Activated naive CD4-positive, alpha-beta T cell treated with anti-CD3 and anti-CD28 coated beads for 36 hours (primary cell): ENCODE results near the gene BTBD2. TPM values are rescaled to one million over a fixed set of nuclear protein-coding genes. Genes with fewer than 3 reads are reported as not detected.
A peak's percentile ranks its signal among the peaks of the same experiment; 100 is the strongest.

Source experiments
- CTCF ChIA-PET: fragments of 350-600 bp; sonication (Branson Sonifier 250); formaldehyde crosslinking; loops from one replicate; lab custom pipeline; 2021; ENCODE audit warnings: antibody characterized with exemption; lab: Charles Lee
- DNase-seq: peaks from one replicate; pipeline ENCODE4 v3.0.0-alpha.2; 2020
- H3K27ac Mint-ChIP-seq: one replicate; pipeline ENCODE4 v1.8.0; 2021; ENCODE audit warnings: mild to moderate bottlenecking, mixed read lengths
- H3K27me3 Mint-ChIP-seq: one replicate; pipeline ENCODE4 v1.8.0; 2021; ENCODE audit warnings: low read depth, mixed read lengths
- H3K36me3 Mint-ChIP-seq: one replicate; pipeline ENCODE4 v1.8.0; 2021; ENCODE audit warnings: low read depth, mixed read lengths
- H3K4me1 Mint-ChIP-seq: one replicate; pipeline ENCODE4 v1.8.0; 2021; ENCODE audit warnings: low read depth, mixed read lengths
- H3K4me3 Mint-ChIP-seq: one replicate; pipeline ENCODE4 v1.8.0; 2021; ENCODE audit warnings: mild to moderate bottlenecking, moderate library complexity, mixed read lengths
- H3K9me3 Mint-ChIP-seq: one replicate; pipeline ENCODE4 v1.8.0; 2021; ENCODE audit warnings: mixed read lengths
- intact Hi-C: fragments of 100-400 bp; cut with micrococcal nuclease; formaldehyde crosslinking; loops from one replicate; pipeline ENCODE4 v1.15.1; 2023
- total RNA-seq, 2 experiments: library from RNA; stranded (reverse); gene quantifications; one replicate each; pipeline ENCODE4 v1.2.3, GENCODE V29; 2021

Gene BTBD2
- total RNA-seq, 2 experiments from 2014 or later: 37.0 to 49.0 TPM

GRCh38 chr19:2057484-2058469 lies 42.3 kb upstream of the BTBD2 start:
- intact Hi-C loops: no loop called here
- Mint-ChIP-seq H3K4me3 (no peak overlapping the region), H3K27ac (peak overlapping the region; percentile 82), H3K36me3 (no peaks in the 10 kb centered on the region), H3K9me3 (no peaks in the 10 kb centered on the region), H3K4me1 (peaks cover 57% of the 10 kb centered on the region), H3K27me3 (no peaks in the 10 kb centered on the region)
- no peak for DNase-seq
- CTCF ChIA-PET: no interaction called here

GRCh38 chr19:2056837-2057192 lies 41.3 kb upstream of the BTBD2 start:
- intact Hi-C loops: no loop called here
- Mint-ChIP-seq H3K36me3 (no peaks in the 10 kb centered on the region), H3K4me1 (peaks cover 56% of the 10 kb centered on the region), H3K27ac (peak overlapping the region; percentile 82), H3K27me3 (no peaks in the 10 kb centered on the region), H3K4me3 (peak overlapping the region; percentile 46), H3K9me3 (no peaks in the 10 kb centered on the region)
- no peak for DNase-seq
- CTCF ChIA-PET: no interaction called here

GRCh38 chr19:2055931-2056836 lies 40.7 kb upstream of the BTBD2 start:
- H3K4me3 Mint-ChIP-seq: peak overlapping the region; percentile 62
- no peaks in the 10 kb centered on the region for H3K9me3 Mint-ChIP-seq
- CTCF ChIA-PET: no interaction called here
- H3K4me1 Mint-ChIP-seq: peaks cover 60% of the 10 kb centered on the region
- intact Hi-C loops: no loop called here
- DNase-seq: peak; percentile 65
- H3K27ac Mint-ChIP-seq: peak overlapping the region; percentile 91
- no peaks in the 10 kb centered on the region for H3K36me3 Mint-ChIP-seq
- H3K27me3 Mint-ChIP-seq: no peaks in the 10 kb centered on the region

GRCh38 chr19:2054763-2055162 lies 39.2 kb upstream of the BTBD2 start:
- CTCF ChIA-PET: no interaction called here
- Mint-ChIP-seq H3K9me3 (no peaks in the 10 kb centered on the region), H3K36me3 (peaks cover 3% of the 10 kb centered on the region), H3K4me1 (peaks cover 53% of the 10 kb centered on the region), H3K4me3 (no peak overlapping the region), H3K27me3 (no peaks in the 10 kb centered on the region), H3K27ac (peak overlapping the region; percentile 77)
- intact Hi-C loops: no loop called here
- DNase-seq: no peak

- no peaks in the 10 kb centered on the region for H3K9me3 Mint-ChIP-seq
- peak overlapping the region; percentile 77 for H3K27ac Mint-ChIP-seq
- DNase-seq: no peak
- no peaks in the 10 kb centered on the region for H3K27me3 Mint-ChIP-seq
- H3K4me1 Mint-ChIP-seq: peaks cover 56% of the 10 kb centered on the region
- CTCF ChIA-PET: interaction anchor here (0.7 kb wide), 1 partner anchor 39 kb away, joined by 4 read pairs; no protein-coding TSS in a partner anchor
- no peak overlapping the region for H3K4me3 Mint-ChIP-seq
- intact Hi-C loops: no loop called here
- peaks cover 4% of the 10 kb centered on the region for H3K36me3 Mint-ChIP-seq
Measured at GRCh38 chr19:2053601-2054389, 38.3 kb upstream of the BTBD2 start.

GRCh38 chr19:2051773-2052704 lies 36.5 kb upstream of the BTBD2 start:
- intact Hi-C loops: loop anchor here (1.0 to 2.0 kb wide), 4 partner anchors 9 to 217 kb away; no protein-coding TSS in a partner anchor
- Mint-ChIP-seq H3K4me3 (peak overlapping the region; percentile 73), H3K27me3 (no peaks in the 10 kb centered on the region), H3K9me3 (no peaks in the 10 kb centered on the region), H3K36me3 (peaks cover 5% of the 10 kb centered on the region), H3K4me1 (peaks cover 54% of the 10 kb centered on the region), H3K27ac (peak overlapping the region; percentile 93)
- CTCF ChIA-PET: interaction anchor here (0.6 to 1.9 kb wide), 8 partner anchors 9 to 237 kb away, joined by 3 to 10 read pairs (median 4); partner anchors contain the start of gene MOB3A
- peak; percentile 66 for DNase-seq

GRCh38 chr19:2050991-2051772 lies 35.7 kb upstream of the BTBD2 start, which contains the start of gene MKNK2:
MKNK2 (minus strand) TSS chr19:2051244; CDS start chr19:2050851, 393 bp downstream.
- H3K4me3 Mint-ChIP-seq: peak within 1 kb of the TSS; percentile 85
- H3K9me3 Mint-ChIP-seq: no peaks in the 10 kb centered on the region
- no peaks in the 10 kb centered on the region for H3K27me3 Mint-ChIP-seq
- intact Hi-C loops: loop anchor here (1.0 to 2.0 kb wide), 4 partner anchors 9 to 218 kb away; no protein-coding TSS in a partner anchor
- peak; percentile 93 for DNase-seq
- peaks cover 7% of the 10 kb centered on the region for H3K36me3 Mint-ChIP-seq
- H3K4me1 Mint-ChIP-seq: peaks cover 53% of the 10 kb centered on the region
- peak within 1 kb of the TSS; percentile 93 for H3K27ac Mint-ChIP-seq
- CTCF ChIA-PET: interaction anchor here (1.0 to 1.9 kb wide), 4 partner anchors 8 to 238 kb away, joined by 3 to 10 read pairs (median 6); no protein-coding TSS in a partner anchor

- Mint-ChIP-seq H3K27me3 (no peaks in the 10 kb centered on the region), H3K4me3 (peak overlapping the region; percentile 85), H3K27ac (peak overlapping the region; percentile 90), H3K9me3 (no peaks in the 10 kb centered on the region), H3K36me3 (peaks cover 7% of the 10 kb centered on the region), H3K4me1 (peaks cover 49% of the 10 kb centered on the region)
- no peak for DNase-seq
- CTCF ChIA-PET: no interaction called here
- intact Hi-C loops: loop anchor here (2.0 kb wide), 1 partner anchor 34 kb away; no protein-coding TSS in a partner anchor
Measured at GRCh38 chr19:2050349-2050990, 35.0 kb upstream of the BTBD2 start.

GRCh38 chr19:2049741-2050348 lies 34.3 kb upstream of the BTBD2 start:
- intact Hi-C loops: loop anchor here (2.0 kb wide), 1 partner anchor 35 kb away; no protein-coding TSS in a partner anchor
- Mint-ChIP-seq H3K9me3 (no peaks in the 10 kb centered on the region), H3K4me3 (peak overlapping the region; percentile 85), H3K27ac (peak overlapping the region; percentile 90), H3K4me1 (peaks cover 44% of the 10 kb centered on the region), H3K36me3 (peaks cover 7% of the 10 kb centered on the region), H3K27me3 (no peaks in the 10 kb centered on the region)
- DNase-seq: peak; percentile 87
- CTCF ChIA-PET: interaction anchor here (0.9 kb wide), 1 partner anchor 27 kb away, joined by 3 read pairs; no protein-coding TSS in a partner anchor
